Breast epithelium (tissue), 4 donors: ENCODE data around the gene EPHB2. TPM values are rescaled to one million over a fixed set of nuclear protein-coding genes. Genes with fewer than 3 reads are reported as not detected.

ENCODE experiments used
- DNase-seq, 2 donors: peaks; one replicate each; pipeline ENCODE4 v3.0.0-alpha.2; 2019; ENCODE audit warnings: low spot score in 2 of 2
- H3K27ac ChIP-seq, 2 donors: fragments of 200-600 bp; sonication (generic) in 1 of 2; one replicate each; pipeline ENCODE4 v1.5.1; 2016 to 2019; ENCODE audit warnings: mild to moderate bottlenecking in 1 of 2
- H3K27me3 ChIP-seq, 2 donors: fragments of 200-600 bp; sonication (generic) in 1 of 2; one replicate each; pipeline versions ENCODE4 v1.5.1 to v1.6.0; 2017 to 2019; ENCODE audit warnings: control low read depth in 1 of 2, mild to moderate bottlenecking in 1 of 2
- H3K36me3 ChIP-seq: fragments of 200-600 bp; one replicate; pipeline ENCODE4 v1.5.1; 2019
- H3K4me1 ChIP-seq, 2 donors: fragments of 200-600 bp; sonication (generic); one replicate each; pipeline ENCODE4 v1.5.1; 2016 to 2019; ENCODE audit warnings: control low read depth in 1 of 2
- H3K4me3 ChIP-seq, 3 donors: fragments of 200-600 bp; sonication (generic); 1 replicate in 2 of 3; 2 replicates in 1 of 3; pipeline ENCODE4 v1.5.1; 2016 to 2019; ENCODE audit warnings: mild to moderate bottlenecking in 3 of 3, moderate library complexity in 2 of 3
- H3K9me3 ChIP-seq, 2 donors: fragments of 200-600 bp; sonication (generic) in 1 of 2; one replicate each; pipeline ENCODE4 v1.5.1; 2016 to 2019; ENCODE audit warnings: control low read depth in 1 of 2
- CTCF ChIP-seq, 3 donors: fragments of 450-650 bp; IDR thresholded peaks; one replicate each; pipeline ENCODE4 v1.5.1; 2016 to 2017; ENCODE audit warnings: antibody characterized with exemption in 3 of 3, mild to moderate bottlenecking in 3 of 3, moderate library complexity in 3 of 3
- POLR2A ChIP-seq: fragments of 450-650 bp; IDR thresholded peaks from one replicate; pipeline ENCODE4 v1.6.1; 2016; ENCODE audit warnings: antibody characterized with exemption, mild to moderate bottlenecking, moderate library complexity
- POLR2AphosphoS5 ChIP-seq, 3 donors: sonication (generic); formaldehyde crosslinking; IDR thresholded peaks; one replicate each; pipeline ENCODE4 v1.6.1; 2017; ENCODE audit warnings: antibody characterized with exemption in 3 of 3
- intact Hi-C: fragments of 100-400 bp; cut with DNase I; formaldehyde crosslinking; loops from one replicate; pipeline ENCODE4 v1.15.1; 2023; ENCODE audit warnings: low total_unique reads
- total RNA-seq, 3 donors: library from RNA; depleted of rRNA; stranded (reverse); fragments of >200 nt; gene quantifications; one replicate each; pipeline ENCODE4 v1.1.0, GENCODE V29; 2016

Gene EPHB2
- total RNA-seq, 3 donors from 2014 or later = 1.3 to 4.6 (median 1.5) TPM

- TF ChIP-seq POLR2A (no peak), POLR2AphosphoS5 (IDR thresholded peaks at IDR 0.05) (no peak)
- Histone ChIP-seq H3K4me1 (no peaks in the 10 kb centered on the region), H3K27ac (no peak overlapping the region), H3K9me3 (no peaks in the 10 kb centered on the region), H3K27me3 (no peaks in the 10 kb centered on the region), H3K36me3 (no peaks in the 10 kb centered on the region), H3K4me3 (no peak overlapping the region)
- intact Hi-C loops = no loop called here
- DNase-seq = no peak
These were observed 199.6 kb downstream of the EPHB2 start for GRCh38 chr1:22910286-22910685.

GRCh38 chr1:22910986-22911651, 200.5 kb downstream of the EPHB2 start:
- H3K4me3 ChIP-seq = no peak overlapping the region
- TF ChIP-seq POLR2A (no peak), CTCF (IDR thresholded peaks at IDR 0.05) (no peak), POLR2AphosphoS5 (IDR thresholded peaks at IDR 0.05) (no peak)
- intact Hi-C loops = no loop called here
- H3K36me3 ChIP-seq = no peaks in the 10 kb centered on the region
- no peaks in the 10 kb centered on the region for H3K9me3 ChIP-seq
- no peaks in the 10 kb centered on the region for H3K4me1 ChIP-seq
- DNase-seq = no peak
- no peaks in the 10 kb centered on the region for H3K27me3 ChIP-seq
- H3K27ac ChIP-seq = no peak overlapping the region

GRCh38 chr1:22912311-22912710, 201.7 kb downstream of the EPHB2 start:
- Histone ChIP-seq H3K27me3 (no peaks in the 10 kb centered on the region), H3K9me3 (no peaks in the 10 kb centered on the region), H3K27ac (no peak overlapping the region), H3K4me3 (no peak overlapping the region), H3K36me3 (no peaks in the 10 kb centered on the region), H3K4me1 (no peaks in the 10 kb centered on the region)
- TF ChIP-seq CTCF (IDR thresholded peaks at IDR 0.05) = no peak
- no peak for TF ChIP-seq POLR2AphosphoS5 (IDR thresholded peaks at IDR 0.05)
- TF ChIP-seq POLR2A = no peak
- intact Hi-C loops = no loop called here
- DNase-seq = no peak

- Histone ChIP-seq H3K27ac (no peak overlapping the region), H3K27me3 (no peaks in the 10 kb centered on the region), H3K9me3 (no peaks in the 10 kb centered on the region), H3K36me3 (no peaks in the 10 kb centered on the region), H3K4me3 (no peak overlapping the region), H3K4me1 (no peaks in the 10 kb centered on the region)
- intact Hi-C loops = no loop called here
- TF ChIP-seq CTCF (IDR thresholded peaks at IDR 0.05) (no peak), POLR2AphosphoS5 (IDR thresholded peaks at IDR 0.05) (no peak), POLR2A (no peak)
- no peak for DNase-seq
These were observed 202.9 kb downstream of the EPHB2 start for GRCh38 chr1:22913421-22914141.

- intact Hi-C loops = no loop called here
- TF ChIP-seq CTCF (IDR thresholded peaks at IDR 0.05) (no peak), POLR2AphosphoS5 (IDR thresholded peaks at IDR 0.05) (no peak)
These were observed 203.5 kb downstream of the EPHB2 start for GRCh38 chr1:22914156-22914555.

More at GRCh38 chr1:22914156-22914555, 203.5 kb downstream of the EPHB2 start:
- Histone ChIP-seq H3K9me3 (no peaks in the 10 kb centered on the region), H3K27me3 (no peaks in the 10 kb centered on the region), H3K36me3 (no peaks in the 10 kb centered on the region), H3K27ac (no peak overlapping the region), H3K4me1 (no peaks in the 10 kb centered on the region), H3K4me3 (no peak overlapping the region)
- DNase-seq = no peak
